ENCODE measurements around the gene CA10.

Gene CA10

DNA sequence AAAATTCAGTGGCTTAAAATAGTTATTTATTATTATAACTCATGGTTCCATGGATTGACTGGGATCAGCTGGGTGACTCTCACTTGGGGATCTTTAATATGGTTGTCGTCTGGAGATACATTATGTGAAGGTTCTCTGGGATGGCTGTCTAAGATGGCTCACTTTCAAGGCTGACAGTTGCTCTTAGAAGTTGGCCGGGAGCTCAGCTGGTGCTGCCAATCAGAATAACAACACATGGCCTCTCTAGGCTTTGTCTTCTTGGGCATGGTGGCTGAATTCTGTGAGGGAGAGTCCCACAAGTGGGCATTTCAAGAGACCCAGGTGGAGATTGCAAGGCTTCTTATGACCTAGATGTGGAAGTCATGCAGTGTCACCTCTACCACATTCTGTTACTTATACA is 269.7 kb downstream of the CA10 start:
- DNase-seq (ENCODE audit: low read depth in 1 of 2, low spot score in 1 of 2) = no peak

DNA sequence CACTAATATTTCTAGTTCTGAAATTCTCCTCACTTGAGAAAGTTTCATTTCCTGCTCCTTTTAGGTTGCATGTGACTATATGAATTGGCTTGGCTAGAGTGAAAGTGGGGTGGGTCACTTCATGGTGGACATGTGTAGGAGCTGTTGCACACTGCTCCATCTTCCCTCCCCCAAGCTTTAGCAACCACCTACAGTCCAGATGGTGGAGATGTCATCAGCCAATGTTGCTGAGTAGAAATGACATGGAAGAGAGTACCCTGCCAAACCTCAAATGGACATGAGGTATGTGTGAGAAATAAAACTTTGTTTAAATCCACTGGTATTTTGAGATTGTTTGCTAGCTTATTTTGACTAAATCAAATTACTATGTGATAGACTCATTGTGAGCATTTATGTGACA is 281.5 kb downstream of the CA10 start:
- DNase-seq (ENCODE audit: low read depth in 1 of 2, low spot score in 1 of 2) = no peak

DNA sequence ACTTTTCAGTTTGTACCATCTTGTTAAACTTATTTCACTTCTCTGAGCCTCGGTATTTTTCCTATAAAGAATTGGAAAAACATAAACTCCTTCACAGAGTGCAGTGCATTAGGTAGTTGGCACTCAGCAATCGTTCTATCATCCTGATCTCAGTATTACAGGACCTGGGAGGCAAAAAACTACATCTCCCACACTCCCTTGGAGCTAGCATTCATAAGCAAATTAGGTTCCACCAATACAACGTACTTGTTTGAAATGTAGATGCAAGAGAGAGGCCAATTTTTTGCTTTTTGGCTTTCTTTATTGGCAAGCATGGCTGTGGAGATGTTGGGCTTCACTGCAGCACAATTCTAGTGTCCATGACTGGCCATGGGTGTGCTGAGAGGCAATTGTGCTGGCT is 285.2 kb downstream of the CA10 start:
- DNase-seq (ENCODE audit: low read depth in 1 of 2, low spot score in 1 of 2) = no peak

DNA sequence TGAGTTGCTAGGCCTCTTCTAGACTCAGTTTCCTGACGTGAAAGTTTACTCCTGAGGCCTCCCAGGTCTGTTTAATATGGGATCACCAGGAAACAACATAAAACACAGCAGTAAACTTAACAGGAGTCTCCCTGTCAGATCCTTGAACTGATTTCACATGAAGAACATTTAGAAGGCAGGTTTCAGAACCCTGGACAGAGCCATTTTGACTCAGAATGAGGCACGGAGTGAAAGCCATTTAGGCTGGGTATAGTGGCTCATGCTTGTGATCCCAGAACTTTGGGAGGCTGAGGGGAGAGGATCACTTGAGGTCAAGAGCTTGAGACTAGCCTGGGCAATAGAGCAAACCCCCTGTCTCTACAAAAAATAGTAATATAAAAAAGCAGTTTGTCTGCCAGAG is 289.1 kb downstream of the CA10 start:
- no peak for DNase-seq (ENCODE audit: low read depth in 1 of 2, low spot score in 1 of 2)

DNA sequence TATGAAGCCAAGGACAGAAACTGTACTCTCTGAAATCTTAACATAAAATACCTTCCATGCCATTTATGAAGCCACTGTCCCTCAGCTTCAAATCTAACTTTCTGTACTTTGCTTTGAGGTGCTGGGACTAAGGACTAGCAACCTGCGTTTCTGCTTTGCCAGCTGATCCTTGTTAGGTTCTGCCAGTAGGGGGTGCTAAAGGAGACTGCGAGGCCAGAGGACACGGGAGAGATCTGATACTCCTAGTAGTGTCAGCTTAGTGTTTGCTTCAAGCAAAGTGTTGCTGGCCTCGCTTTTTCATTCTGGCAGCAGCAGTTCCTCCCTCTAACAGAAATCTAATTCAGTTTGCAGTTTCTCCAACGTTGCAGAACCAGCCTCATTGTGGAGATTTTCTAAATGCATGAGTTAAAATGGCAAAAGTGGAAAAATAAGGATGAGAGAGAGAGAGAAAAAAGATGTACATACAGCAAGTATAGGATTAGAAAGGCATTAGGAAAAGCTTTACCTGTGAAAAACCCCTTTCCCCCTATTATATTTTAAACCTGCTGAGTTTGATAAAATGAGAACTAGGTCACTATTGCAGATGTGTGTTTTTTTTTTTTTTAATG is 297.5 kb downstream of the CA10 start:
- DNase-seq (ENCODE audit: low read depth in 1 of 2, low spot score in 1 of 2) = no peak

DNA sequence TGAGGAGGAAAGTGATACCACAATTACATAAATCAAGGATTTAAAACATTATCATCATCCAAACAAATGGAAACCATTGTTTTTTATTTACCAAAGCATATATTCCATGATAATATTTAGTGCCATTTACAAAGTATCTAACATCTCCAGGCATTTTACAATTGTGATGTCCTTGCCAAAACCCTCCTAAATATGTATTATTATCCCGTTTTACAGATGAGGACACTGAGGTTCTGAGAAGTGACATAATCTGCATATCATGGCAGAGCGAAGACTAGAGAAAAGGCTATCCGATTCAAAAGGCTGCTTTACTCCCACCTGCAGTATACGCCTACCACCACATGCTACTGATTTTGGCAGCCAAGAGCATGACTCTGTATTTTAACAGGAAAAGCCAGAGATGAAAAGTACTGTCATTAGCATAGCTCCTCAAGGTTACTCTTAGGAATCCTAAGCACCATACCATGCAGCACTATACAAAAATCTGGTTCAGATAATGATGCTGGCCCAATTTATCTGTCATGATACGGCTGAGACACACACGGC is 301.4 kb downstream of the CA10 start:
- DNase-seq (ENCODE audit: low read depth in 1 of 2, low spot score in 1 of 2) = no peak

DNA sequence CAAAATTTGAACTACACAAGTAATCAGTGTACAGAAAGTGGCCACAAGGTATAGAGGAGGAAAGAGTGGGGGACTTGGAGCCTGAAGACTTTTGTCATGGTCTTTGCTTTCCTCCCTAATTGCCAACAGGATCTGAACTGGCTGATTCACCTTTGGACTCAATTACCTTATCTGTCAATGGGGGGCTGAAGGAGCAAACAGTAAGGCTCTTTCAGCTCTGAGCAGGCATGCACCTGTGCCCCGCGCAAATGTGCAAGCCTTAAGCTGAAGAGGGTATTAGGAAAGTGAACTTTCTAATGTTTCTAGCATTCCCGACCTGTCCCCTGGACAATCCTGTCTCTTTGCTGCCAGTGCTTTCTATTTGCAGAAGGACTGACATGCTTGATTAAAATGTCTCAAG is 302.7 kb downstream of the CA10 start:
- no peak for DNase-seq (ENCODE audit: low read depth in 1 of 2, low spot score in 1 of 2)

DNA sequence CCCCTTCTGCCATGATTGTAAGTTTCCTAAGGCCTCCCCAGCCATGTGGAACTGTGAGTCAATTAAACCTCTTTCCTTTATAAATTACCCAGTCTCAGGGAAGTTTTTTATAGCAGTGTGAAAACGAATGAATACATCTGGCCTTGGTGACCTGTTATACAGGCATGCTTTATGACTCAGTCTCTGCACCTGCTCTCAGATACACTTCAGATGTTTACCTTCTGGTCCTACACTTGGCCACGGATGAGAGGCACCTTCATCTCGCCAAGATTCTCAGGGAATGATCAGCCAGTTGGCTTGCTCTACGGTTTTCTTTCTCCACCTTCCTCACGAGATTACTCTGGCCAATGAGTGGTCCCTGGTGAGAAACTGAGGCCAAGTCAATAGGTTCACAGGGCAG is 304.7 kb downstream of the CA10 start:
- DNase-seq (ENCODE audit: low read depth in 1 of 2, low spot score in 1 of 2) = no peak

DNA sequence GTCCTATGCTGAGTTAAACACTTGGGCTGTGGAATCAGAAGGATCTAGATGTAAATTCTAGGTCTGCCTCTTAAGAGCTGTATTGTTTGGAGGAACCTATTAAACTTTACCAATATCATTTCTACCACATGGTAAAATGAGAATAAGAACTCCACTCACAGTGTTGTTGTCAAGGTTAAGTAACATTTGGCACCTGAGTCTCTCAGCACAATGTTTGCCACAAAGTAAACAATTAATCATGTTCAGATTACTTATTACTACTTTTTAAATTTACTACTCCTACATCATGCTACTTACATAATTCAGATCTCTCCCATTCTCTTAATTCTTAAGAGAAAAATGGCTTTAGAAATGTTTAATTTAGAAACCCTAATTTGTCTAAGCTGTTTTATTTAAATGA is 305.9 kb downstream of the CA10 start:
- no peak for DNase-seq (ENCODE audit: low read depth in 1 of 2, low spot score in 1 of 2)

DNA sequence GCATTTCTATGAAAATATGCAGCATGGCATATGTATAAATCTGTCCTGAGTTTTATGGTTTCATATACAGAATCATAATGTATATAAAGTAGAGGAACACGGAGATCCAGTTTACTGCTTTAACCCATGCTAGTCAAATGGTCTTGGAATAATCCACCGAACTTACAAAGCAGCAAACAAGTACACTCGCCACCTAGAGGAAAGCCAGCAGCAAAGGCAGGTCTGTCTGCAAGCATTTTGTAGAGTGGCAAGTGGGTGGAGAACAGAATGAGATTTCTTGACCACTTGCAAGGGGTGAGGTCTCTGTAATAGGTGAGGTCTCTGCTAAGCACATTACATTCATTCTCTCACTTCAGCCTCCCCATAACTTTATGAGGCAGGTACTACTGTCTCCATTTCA is 308.3 kb downstream of the CA10 start:
- no peak for DNase-seq (ENCODE audit: low read depth in 1 of 2, low spot score in 1 of 2)

DNA sequence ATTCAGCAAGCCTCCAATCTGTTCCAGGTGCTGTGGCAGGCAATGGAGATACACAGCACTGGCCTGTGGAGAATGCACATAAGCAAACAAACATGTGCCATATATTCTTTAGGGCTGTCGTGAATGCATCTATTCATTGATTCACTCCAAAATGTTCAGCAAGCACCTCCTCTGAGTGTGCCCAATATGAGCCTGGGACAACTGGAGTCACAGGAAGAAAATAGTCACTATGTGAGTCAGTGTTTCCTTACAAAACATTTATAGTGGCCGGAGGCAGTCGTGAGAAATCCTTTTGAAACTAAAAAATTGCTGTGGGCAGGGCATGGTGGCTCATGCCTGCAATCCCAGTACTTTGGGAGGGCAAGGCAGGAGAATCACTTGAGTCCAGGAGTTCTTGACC is 310.1 kb downstream of the CA10 start:
- DNase-seq (ENCODE audit: low read depth in 1 of 2, low spot score in 1 of 2) = no peak

DNA sequence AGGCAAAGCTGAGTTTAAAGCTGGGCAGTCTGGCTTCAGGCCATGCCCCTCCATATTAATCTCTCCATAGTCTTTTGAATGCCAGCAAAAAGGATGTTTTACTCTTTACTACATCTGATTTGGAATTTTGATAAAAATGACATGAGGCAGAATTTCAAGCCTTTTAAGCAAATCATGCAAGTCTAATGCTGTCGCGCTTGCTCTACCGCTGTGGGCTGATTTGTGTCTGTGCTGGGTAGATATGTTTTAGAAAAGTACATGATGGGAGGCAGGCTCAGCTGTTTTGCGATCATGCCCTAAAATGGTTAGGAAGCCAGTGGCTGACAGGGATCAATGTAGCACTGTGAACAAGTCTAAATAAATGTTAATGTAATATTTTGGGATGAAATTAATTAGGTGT is 311.9 kb downstream of the CA10 start:
- DNase-seq (ENCODE audit: low read depth in 1 of 2, low spot score in 1 of 2) = no peak

DNA sequence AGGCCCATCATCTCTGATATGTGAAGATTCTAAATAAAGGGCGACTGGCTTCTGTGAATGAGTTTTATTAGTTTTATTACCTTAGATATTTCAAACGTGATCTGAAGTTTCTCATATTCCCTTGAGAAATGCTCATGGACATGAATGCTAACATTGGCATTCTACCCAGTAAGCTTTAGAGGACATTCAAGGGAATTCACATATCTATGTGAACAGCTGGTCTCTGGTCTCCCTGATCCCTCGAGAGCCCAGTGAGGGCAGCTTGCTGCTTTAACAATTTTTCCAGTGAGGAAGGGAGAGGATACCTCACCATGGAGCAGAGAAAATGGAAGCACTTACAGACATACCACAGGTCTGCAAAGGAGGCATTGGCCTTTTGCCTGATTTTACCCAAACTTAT is 312.7 kb downstream of the CA10 start:
- no peak for DNase-seq (ENCODE audit: low read depth in 1 of 2, low spot score in 1 of 2)

DNA sequence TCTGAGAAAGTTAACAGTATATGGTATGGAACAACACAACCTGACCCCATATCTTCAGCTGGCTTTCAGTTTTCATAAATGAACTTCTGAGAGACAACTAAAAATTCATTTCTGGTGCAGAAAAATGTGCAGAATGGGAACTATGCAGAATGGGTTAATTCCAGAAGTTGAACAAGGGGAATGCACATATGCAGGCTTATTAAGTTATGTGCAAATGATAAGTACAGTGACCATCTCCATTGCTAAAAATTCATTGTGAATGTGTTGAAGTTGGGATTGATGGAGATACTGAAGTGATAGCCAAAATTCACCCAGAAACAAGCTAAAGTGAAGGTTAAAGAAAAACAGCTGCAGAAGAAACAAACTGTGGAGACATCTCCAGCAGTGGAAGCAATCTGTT is 315.8 kb downstream of the CA10 start:
- no peak for DNase-seq (ENCODE audit: low read depth in 1 of 2, low spot score in 1 of 2)

DNA sequence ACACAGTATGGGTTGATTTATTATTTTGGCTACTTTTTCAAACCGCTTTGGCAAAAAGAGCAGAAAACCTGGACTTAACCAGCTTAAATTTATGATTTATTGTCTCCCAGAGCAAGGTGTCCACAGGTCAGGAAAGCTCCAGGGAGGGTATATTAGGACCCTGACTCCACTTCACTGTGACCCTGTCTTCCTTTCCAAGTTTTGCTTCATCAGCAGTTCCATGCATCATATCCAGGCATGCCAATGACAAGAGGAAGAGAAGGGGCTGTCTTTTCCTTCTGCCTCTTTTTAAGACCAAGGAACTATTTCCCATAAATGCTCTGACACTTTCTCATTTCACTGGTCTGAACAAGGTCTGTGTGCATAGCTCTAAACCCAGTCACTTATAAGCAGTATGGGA is 316.8 kb downstream of the CA10 start:
- no peak for DNase-seq (ENCODE audit: low read depth in 1 of 2, low spot score in 1 of 2)

DNA sequence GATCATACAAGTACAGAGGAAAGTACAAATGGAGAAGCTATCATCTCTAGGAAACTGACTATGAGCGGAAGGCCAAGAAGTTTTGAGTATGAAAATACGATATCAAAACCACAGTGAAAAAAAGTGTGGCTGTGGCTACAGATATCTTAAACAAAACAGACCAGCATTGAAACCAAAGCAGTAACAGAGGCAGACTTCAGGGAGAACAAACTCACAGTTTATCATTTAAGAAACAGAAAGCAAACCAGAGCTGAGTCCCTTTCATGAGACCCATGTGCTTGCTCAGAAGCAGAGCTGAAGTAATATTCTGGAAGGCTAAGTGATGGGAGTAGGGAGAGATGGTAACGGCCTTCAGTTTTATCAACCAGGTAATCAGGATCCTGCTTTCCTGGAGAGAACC is 317.8 kb downstream of the CA10 start:
- no peak for DNase-seq (ENCODE audit: low read depth in 1 of 2, low spot score in 1 of 2)

DNA sequence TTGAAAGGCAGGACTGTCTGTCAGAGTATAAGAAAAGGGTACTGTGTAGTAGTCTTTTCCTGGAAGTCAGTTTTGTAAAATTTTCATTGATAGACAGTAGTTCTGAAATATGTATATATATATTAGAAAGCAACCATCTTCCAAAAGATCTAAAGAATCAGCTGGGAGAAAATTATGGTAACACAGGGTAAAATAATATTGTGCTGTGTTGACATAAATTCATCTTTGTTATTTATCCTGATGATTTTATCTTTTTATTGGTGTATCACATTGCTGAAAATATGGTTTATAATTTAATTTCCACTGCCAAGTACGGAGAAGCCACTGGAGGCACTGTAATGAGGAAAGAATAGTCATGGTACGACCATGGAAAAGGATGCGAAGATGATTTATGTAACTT is 324.9 kb downstream of the CA10 start:
- DNase-seq (ENCODE audit: low read depth in 1 of 2, low spot score in 1 of 2) = no peak

DNA sequence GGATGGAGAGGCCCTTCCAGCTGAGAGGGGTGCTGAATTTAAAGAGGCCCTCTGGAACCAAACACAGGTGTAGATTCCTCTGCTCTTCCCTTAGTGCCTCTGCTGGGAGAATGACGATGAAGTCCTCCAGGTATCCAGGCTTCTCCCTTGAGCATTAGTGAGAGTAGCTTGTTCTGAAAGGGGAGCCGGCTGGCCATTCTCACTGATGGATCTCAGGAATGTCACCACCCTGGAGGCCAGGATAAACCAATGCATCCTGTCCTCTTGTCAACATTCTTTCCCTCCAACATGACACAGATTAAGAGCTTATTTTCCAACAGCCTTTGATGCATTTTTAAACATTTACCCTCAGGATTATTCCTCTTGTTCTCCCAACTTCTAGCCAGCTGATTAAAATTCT is 325.5 kb downstream of the CA10 start:
- no peak for DNase-seq (ENCODE audit: low read depth in 1 of 2, low spot score in 1 of 2)

DNA sequence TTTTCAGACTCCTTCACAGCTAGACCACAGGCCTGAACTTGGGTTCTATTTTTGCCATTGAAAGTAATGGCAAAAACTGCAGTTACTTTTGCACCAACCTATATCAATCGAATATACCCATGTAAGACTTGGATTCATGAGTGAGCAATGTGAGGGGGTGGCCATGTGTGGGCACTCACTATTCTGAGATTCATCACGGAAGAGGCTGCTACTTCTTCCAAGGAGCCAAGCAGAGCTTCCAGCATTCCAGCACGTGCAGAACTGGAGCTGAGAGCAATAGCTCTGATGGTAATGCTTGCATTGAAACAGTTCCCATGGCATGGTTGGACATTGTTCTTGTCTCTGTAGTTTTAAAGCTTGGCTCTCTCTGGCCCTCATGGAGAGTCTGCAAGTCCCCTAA is 327.6 kb downstream of the CA10 start:
- no peak for DNase-seq (ENCODE audit: low read depth in 1 of 2, low spot score in 1 of 2)

DNA sequence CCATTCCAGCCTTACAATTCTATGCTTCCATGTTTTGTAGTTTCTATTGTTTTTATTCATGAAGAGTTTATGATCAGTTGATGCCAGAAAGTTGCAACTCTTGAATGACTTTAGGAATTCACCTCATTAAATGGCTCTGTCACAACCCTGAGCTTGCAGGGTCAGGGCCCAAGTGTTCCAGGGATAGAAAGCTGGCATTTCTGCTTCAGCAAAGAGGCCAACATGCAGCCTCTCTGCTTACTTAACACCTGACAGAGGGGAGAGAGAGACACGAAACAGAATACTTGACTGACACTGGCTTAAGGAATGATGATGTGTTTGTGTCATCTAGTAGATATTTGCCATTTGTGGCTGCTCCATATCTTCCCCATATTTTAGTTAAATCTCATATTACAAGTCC is 328.1 kb downstream of the CA10 start:
- DNase-seq (ENCODE audit: low read depth in 1 of 2, low spot score in 1 of 2) = no peak

DNA sequence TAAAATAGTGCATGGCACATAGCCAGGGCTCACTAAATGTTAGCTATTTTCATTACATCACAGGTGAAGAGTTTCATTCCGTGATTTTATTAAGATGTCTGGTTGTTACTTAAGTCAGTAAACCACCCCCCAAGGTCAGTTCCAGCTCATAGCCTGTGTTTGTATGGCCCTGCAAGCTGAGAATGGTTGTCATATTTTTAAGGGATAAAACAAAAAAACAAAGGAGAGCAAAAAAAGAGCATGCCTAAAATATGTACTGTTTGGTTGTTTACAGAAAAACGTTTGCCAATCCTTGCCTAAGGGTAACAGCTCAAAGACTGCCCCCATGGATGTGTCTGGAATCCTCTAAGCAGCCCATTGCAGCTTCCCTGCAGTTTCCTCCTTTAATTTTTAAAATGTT is 329.6 kb downstream of the CA10 start:
- DNase-seq (ENCODE audit: low read depth in 1 of 2, low spot score in 1 of 2) = no peak

DNA sequence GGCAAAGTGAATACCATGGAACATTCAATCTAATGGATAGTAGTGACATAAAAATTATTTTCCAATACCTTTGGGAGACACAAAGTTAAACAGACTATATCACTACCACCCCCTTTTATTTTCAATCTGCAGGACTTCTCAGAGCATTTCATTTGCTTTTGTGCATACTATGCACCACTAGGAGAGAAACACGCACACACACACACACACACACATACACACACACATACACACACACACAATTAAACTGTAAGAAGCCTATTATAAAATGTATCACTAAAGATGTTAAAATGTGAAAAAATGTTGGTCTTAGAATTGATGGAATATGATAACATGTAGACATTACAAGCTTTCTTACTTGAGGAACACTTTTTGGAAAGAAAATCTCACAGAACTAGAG is 331.4 kb downstream of the CA10 start:
- DNase-seq (ENCODE audit: low read depth in 1 of 2, low spot score in 1 of 2) = no peak

DNA sequence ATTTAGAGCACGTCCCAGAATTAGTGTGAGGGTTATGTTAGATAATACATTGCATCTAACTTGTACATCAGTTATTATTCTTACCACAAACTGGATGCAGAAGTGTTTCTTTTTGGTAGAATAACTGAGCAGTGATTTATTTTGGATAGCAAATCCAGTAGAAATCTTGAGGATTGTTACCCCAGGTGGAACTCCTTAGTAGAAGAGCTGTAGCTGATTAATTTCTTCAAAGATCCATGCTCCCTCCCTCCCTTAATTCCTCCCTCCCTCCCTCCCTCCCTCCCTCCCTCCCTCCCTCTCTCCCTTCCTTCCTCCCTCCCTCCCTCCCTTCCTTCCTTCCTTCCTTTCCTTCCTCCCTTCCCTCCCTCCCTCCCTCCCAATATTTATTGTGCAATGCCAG is 337.7 kb downstream of the CA10 start:
- DNase-seq (ENCODE audit: low read depth in 1 of 2, low spot score in 1 of 2) = no peak

DNA sequence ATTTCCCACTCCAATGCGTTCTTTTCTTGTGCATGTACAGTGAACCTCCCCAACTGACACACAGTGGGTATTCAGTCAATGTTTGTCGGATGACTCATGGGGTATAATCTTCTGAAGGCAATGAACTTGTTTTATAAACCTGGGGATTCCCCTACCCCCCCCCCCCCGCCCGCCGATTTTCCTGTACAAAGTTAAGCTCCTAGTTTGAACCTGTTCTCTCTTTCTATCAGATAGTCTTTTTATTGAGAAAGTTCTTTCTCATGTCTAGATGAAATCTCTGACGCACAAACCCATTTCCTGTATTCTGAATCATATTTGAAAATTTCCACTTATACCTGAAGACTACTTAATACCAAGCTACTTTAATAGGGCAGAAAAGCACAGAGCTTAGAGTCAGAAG is 338.3 kb downstream of the CA10 start:
- DNase-seq (ENCODE audit: low read depth in 1 of 2, low spot score in 1 of 2) = no peak
